Breast epithelium (tissue), 3 donors: Measurements from ENCODE around the gene TRIM15.

Experiments used
- POLR2A ChIP-seq: fragments of 450-650 bp; IDR thresholded peaks from one replicate; pipeline ENCODE4 v1.6.1; 2016; ENCODE audit warnings: antibody characterized with exemption, mild to moderate bottlenecking, moderate library complexity
- POLR2AphosphoS5 ChIP-seq, 3 donors: sonication (generic); formaldehyde crosslinking; IDR thresholded peaks; one replicate each; pipeline ENCODE4 v1.6.1; 2017; ENCODE audit warnings: antibody characterized with exemption in 3 of 3
- TF ChIP-seq, protein P1 (sequence below), 3 donors: fragments of 450-650 bp; IDR thresholded peaks; one replicate each; pipeline ENCODE4 v1.5.1; 2016 to 2017; ENCODE audit warnings: antibody characterized with exemption in 3 of 3, mild to moderate bottlenecking in 3 of 3, moderate library complexity in 3 of 3

- TF ChIP-seq, protein P1, sequence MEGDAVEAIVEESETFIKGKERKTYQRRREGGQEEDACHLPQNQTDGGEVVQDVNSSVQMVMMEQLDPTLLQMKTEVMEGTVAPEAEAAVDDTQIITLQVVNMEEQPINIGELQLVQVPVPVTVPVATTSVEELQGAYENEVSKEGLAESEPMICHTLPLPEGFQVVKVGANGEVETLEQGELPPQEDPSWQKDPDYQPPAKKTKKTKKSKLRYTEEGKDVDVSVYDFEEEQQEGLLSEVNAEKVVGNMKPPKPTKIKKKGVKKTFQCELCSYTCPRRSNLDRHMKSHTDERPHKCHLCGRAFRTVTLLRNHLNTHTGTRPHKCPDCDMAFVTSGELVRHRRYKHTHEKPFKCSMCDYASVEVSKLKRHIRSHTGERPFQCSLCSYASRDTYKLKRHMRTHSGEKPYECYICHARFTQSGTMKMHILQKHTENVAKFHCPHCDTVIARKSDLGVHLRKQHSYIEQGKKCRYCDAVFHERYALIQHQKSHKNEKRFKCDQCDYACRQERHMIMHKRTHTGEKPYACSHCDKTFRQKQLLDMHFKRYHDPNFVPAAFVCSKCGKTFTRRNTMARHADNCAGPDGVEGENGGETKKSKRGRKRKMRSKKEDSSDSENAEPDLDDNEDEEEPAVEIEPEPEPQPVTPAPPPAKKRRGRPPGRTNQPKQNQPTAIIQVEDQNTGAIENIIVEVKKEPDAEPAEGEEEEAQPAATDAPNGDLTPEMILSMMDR (IDR thresholded peaks at IDR 0.05), result no peak
- TF ChIP-seq POLR2A (no peak), POLR2AphosphoS5 (IDR thresholded peaks at IDR 0.05) (no peak)
Measured at GRCh38 chr6:30207619-30208295, 44.4 kb downstream of the TRIM15 start.
